IPS DF 4.7 (cell line): Measurements from ENCODE around the gene LSM10.

Source experiments
- DNase-seq: peaks from one replicate; pipeline ENCODE4 v3.0.0-alpha.2; 2013; ENCODE audit warnings: low spot score; ENCODE audit errors: extremely low read depth

LSM10 gene

GRCh38 chr1:36352910-36353878, 44.5 kb downstream of the LSM10 start:
- no peak for DNase-seq

GRCh38 chr1:36352125-36352909, 45.4 kb downstream of the LSM10 start:
- DNase-seq, result no peak

DNA sequence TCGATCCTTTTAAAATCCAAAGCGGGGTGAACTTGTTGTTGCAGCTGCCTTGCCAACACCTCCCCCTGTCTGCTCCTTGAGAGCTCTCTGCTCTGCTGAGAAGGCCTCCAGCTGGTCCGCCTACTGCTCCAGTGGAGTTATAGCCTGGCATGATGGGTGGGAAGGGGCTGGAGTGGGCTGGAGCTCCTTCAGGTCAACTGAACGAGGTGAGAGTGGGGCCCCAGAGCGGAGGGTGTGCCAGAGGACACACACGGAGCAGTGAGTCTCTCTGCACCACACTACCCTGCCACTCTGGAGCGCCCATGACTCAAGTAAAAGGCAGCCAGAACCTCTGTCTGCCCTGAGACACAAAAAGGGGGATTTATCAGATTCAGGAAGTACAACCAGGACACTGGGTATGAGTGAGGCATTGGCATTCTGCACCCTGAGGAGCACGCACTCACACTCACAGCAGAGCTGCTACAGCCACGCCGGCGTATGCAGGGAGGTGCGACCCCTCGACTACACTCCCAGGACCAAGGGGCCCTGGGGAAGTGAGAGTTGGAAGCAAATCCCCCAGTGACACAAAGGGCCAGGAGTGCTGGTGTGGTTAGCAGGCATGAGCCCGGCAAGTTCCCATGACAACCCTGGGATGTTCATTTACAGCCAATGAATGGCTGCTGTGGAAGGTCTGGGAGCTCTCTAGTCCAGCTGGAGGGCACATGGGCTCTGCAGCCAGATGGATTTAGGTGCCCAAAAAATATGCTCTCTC, 46.3 kb downstream of the LSM10 start:
- DNase-seq, result no peak

GRCh38 chr1:36350659-36351226, 47.0 kb downstream of the LSM10 start:
- DNase-seq, result no peak

- DNase-seq, result no peak
Observed at GRCh38 chr1:36349839-36350238, 47.9 kb downstream of the LSM10 start.

DNA sequence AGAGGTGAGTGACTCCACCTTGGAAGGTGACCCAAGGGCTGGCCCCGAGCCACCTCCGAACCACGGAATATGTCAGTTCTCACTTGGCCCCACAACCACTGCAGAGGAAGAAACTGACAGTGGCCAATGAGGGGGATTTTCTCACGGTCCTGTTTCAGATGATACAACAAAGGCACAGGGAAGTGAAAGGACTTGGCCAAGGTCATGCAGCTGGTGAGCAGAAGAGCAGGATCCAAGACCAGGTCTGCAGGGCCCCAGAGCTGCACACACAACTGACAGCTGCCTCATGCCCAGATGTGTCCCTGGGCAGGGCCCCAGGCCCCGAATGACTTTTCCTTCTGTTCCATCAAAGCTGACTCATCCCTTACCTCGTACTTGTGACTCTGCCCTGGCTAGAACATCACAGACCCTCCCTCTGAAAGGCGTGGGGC, 48.5 kb downstream of the LSM10 start:
- DNase-seq, result no peak

DNA sequence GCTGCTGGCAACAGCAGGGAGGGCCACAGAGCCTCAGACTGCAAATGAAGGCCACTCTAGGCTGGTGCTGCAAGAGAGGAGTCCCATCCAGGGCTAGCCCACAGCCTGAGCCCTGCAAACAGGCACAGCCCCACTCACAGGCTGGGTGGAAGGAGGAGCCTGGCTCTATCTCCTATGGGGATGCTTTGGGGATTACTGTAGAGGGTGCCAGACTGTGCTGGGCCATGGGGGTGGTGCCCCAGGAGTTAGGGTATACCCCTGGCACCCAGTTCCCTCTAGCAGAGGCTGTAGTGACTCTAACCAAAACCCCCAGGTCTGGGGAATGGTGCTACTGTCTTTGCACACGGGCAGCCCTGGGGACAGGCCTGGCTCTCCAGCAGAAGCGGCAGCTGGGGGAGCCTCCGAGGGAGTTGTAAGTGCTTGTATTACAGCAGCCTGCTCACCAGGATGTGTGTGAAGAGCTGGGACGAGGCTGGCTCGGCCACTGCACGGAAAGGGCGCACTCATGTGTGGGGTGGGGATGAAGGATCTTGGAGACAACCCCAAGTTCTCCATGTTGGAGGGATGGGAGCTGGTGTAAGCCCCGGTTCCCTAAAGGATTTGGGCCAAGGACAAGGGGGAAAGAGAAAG, 50.9 kb downstream of the LSM10 start:
- DNase-seq, result no peak

GRCh38 chr1:36345353-36345752, 52.4 kb downstream of the LSM10 start:
- no peak for DNase-seq

- no peak for DNase-seq
Observed at GRCh38 chr1:36344395-36344680, 53.4 kb downstream of the LSM10 start.

GRCh38 chr1:36343651-36344394, 53.9 kb downstream of the LSM10 start:
- no peak for DNase-seq
